Spleen (tissue), 11 donors: ENCODE data around the gene ITSN1. TPM values are rescaled to one million over a fixed set of nuclear protein-coding genes. Genes with fewer than 3 reads are reported as not detected.

Experiments used
- DNase-seq: peaks from one replicate; pipeline ENCODE4 v3.0.0-alpha.2; 2020
- H3K27ac ChIP-seq, 8 donors: fragments of 200-600 bp; sonication (generic) in 7 of 8; 1 replicate in 4 of 8; 2 replicates in 4 of 8; pipeline versions ENCODE4 v1.5.0 to v1.8.0; 2016 to 2021; ENCODE audit warnings: inconsistent platforms in 4 of 8, mild to moderate bottlenecking in 4 of 8, moderate library complexity in 1 of 8
- H3K27me3 ChIP-seq, 7 donors: fragments of 200-600 bp; sonication (generic) in 6 of 7; replicated peaks in 1 of 7; 1 replicate in 4 of 7; 2 replicates in 3 of 7; pipeline versions ENCODE4 v1.5.0 to v1.8.0; 2016 to 2021; ENCODE audit warnings: inconsistent platforms in 3 of 7, mild to moderate bottlenecking in 1 of 7
- H3K36me3 ChIP-seq, 6 donors: fragments of 200-600 bp; sonication (generic) in 5 of 6; 1 replicate in 4 of 6; 2 replicates in 2 of 6; pipeline versions ENCODE4 v1.5.0 to v1.8.0; 2016 to 2021; ENCODE audit warnings: inconsistent platforms in 2 of 6
- H3K4me1 ChIP-seq, 6 donors: fragments of 200-600 bp; sonication (generic) in 5 of 6; 1 replicate in 3 of 6; 2 replicates in 3 of 6; pipeline versions ENCODE4 v1.5.0 to v1.8.0; 2016 to 2021; ENCODE audit warnings: inconsistent platforms in 3 of 6
- H3K4me3 ChIP-seq, 8 donors: fragments of 200-600 bp; sonication (generic) in 7 of 8; 1 replicate in 4 of 8; 2 replicates in 4 of 8; pipeline versions ENCODE4 v1.5.0 to v1.8.0; 2016 to 2021; ENCODE audit warnings: inconsistent platforms in 4 of 8, mild to moderate bottlenecking in 4 of 8, moderate library complexity in 2 of 8
- H3K9me3 ChIP-seq, 8 donors: fragments of 200-600 bp; sonication (generic) in 7 of 8; 1 replicate in 4 of 8; 2 replicates in 4 of 8; pipeline versions ENCODE4 v1.5.0 to v1.8.0; 2016 to 2021; ENCODE audit warnings: inconsistent platforms in 4 of 8
- CTCF ChIP-seq, 11 experiments: fragments of 200-600 bp in 7 of 11; fragments of 450-650 bp in 4 of 11; sonication (generic) in 4 of 11; IDR thresholded peaks in 8 of 11; conservative IDR thresholded peaks in 3 of 11; 1 replicate in 7 of 11; 2 replicates in 4 of 11; pipeline versions ENCODE4 v1.4.0 to v1.8.0; 2016 to 2021; ENCODE audit warnings: antibody characterized with exemption in 11 of 11, inconsistent platforms in 4 of 11, mild to moderate bottlenecking in 1 of 11
- POLR2A ChIP-seq, 3 donors: fragments of 450-650 bp; IDR thresholded peaks; one replicate each; pipeline ENCODE4 v1.5.1; 2017; ENCODE audit warnings: antibody characterized with exemption in 3 of 3, mild to moderate bottlenecking in 1 of 3
- POLR2AphosphoS5 ChIP-seq, 3 donors: sonication (generic); formaldehyde crosslinking; IDR thresholded peaks; one replicate each; pipeline ENCODE4 v1.5.1; 2017; ENCODE audit warnings: antibody characterized with exemption in 3 of 3
- WGBS, 5 donors: extraction: QIAGEN DNeasy Blood & Tissue Kit in 3 of 5; methylation state at CpG; one replicate each; pipeline versions ENCODE4 v1.1.5 to v1.1.7; 2013 to 2018; 5-methylcytosine and 5-hydroxymethylcytosine counted together
- intact Hi-C: fragments of 100-400 bp; cut with DNase I; formaldehyde crosslinking; loops from one replicate; pipeline ENCODE4 v1.15.0; 2023; ENCODE audit warnings: low total_unique reads
- polyA plus RNA-seq, 3 donors: library from polyadenylated mRNA; stranded (reverse); fragments of 200-250 nt; gene quantifications; one replicate each; pipeline ENCODE4 v1.2.1, GENCODE V29; 2013
- total RNA-seq, 7 donors: library from RNA; depleted of rRNA in 3 of 7; stranded (reverse); fragments of >200 nt in 3 of 7; fragmentation: NEBNext Ultra II Directional in 4 of 7; extraction: Animal tissue kit (Norgen Biotek cat#: 25700) in 4 of 7; gene quantifications; one replicate each; pipeline versions ENCODE4 v1.1.0 to v1.2.1, GENCODE V29; 2016 to 2021
- donor health status: healthy with polysubstance abuse.
- donor health status: DM: no; HTN: no; CAD: no; lungs with moderate emphysema.
- donor health status: DM: no; HTN: no; CAD: no.
- donor health status: Bipolar disorder and iron deficiency.
- donor health status: healthy.
- donor health status: DM: no; HTN: no; CAD: no.
- donor health status: DM: yes; HTN: yes; CAD: no.

ITSN1 gene
- total and polyA plus RNA-seq, 10 donors: 4.1 to 89.0 (median 42.6) TPM

GRCh38 chr21:33691945-33692603 is 49.8 kb downstream of the ITSN1 start:
- no peak for DNase-seq
- TF ChIP-seq POLR2AphosphoS5 (IDR thresholded peaks at IDR 0.05) (no peak), CTCF (IDR thresholded peaks at IDR 0.05 in 8 of 11, conservative IDR thresholded peaks at IDR 0.05 in 3 of 11) (no peak)
- Histone ChIP-seq H3K36me3 (no peaks in the 10 kb centered on the region), H3K27ac (no peak overlapping the region), H3K4me3 (no peak overlapping the region), H3K27me3 (no peaks in the 10 kb centered on the region), H3K9me3 (no peaks in the 10 kb centered on the region), H3K4me1 (peaks cover 0 to 8% (median 0%) of the 10 kb centered on the region in 6 donors)
- intact Hi-C loops: no loop called here
- 92 to 96% (median 94%) methylated on average over 6 of the region's 6 CpGs for WGBS, 5 donors

GRCh38 chr21:33695813-33696212 is 53.5 kb downstream of the ITSN1 start:
- no peaks in the 10 kb centered on the region for H3K9me3 ChIP-seq
- H3K4me1 ChIP-seq: peaks cover 0 to 22% (median 7%) of the 10 kb centered on the region in 6 donors
- WGBS, 5 donors: 79 to 93% (median 81%) methylated on average over 2 of the region's 2 CpGs
- DNase-seq: no peak
- intact Hi-C loops: no loop called here
- H3K4me3 ChIP-seq: no peak overlapping the region
- no peaks in the 10 kb centered on the region for H3K27me3 ChIP-seq
- H3K27ac ChIP-seq: no peak overlapping the region
- H3K36me3 ChIP-seq: no peaks in the 10 kb centered on the region
- TF ChIP-seq POLR2AphosphoS5 (IDR thresholded peaks at IDR 0.05): no peak
- no peak for TF ChIP-seq CTCF (IDR thresholded peaks at IDR 0.05 in 8 of 11, conservative IDR thresholded peaks at IDR 0.05 in 3 of 11)
- no peak for TF ChIP-seq POLR2A (IDR thresholded peaks at IDR 0.05)

- Histone ChIP-seq H3K27ac (no peak overlapping the region), H3K4me1 (peaks cover 0 to 20% (median 7%) of the 10 kb centered on the region in 6 donors), H3K36me3 (no peaks in the 10 kb centered on the region), H3K4me3 (no peak overlapping the region), H3K9me3 (no peaks in the 10 kb centered on the region), H3K27me3 (no peaks in the 10 kb centered on the region)
- no peak for DNase-seq
- TF ChIP-seq POLR2A (IDR thresholded peaks at IDR 0.05) (no peak), POLR2AphosphoS5 (IDR thresholded peaks at IDR 0.05) (no peak), CTCF (IDR thresholded peaks at IDR 0.05 in 8 of 11, conservative IDR thresholded peaks at IDR 0.05 in 3 of 11) (no peak)
- intact Hi-C loops: no loop called here
- 86 to 94% (median 92%) methylated on average over 5 of the region's 5 CpGs for WGBS, 5 donors
Observed at GRCh38 chr21:33696465-33696864, 54.2 kb downstream of the ITSN1 start.

GRCh38 chr21:33698087-33698860 is 56.0 kb downstream of the ITSN1 start:
- peaks cover 0 to 22% (median 7%) of the 10 kb centered on the region in 6 donors for H3K4me1 ChIP-seq
- no peaks in the 10 kb centered on the region for H3K27me3 ChIP-seq
- TF ChIP-seq POLR2AphosphoS5 (IDR thresholded peaks at IDR 0.05): no peak
- no peak for TF ChIP-seq POLR2A (IDR thresholded peaks at IDR 0.05)
- TF ChIP-seq CTCF (IDR thresholded peaks at IDR 0.05 in 8 of 11, conservative IDR thresholded peaks at IDR 0.05 in 3 of 11): no peak
- intact Hi-C loops: no loop called here
- 84 to 92% (median 86%) methylated on average over 3 of the region's 3 CpGs for WGBS, 5 donors
- no peaks in the 10 kb centered on the region for H3K9me3 ChIP-seq
- no peak overlapping the region for H3K4me3 ChIP-seq
- H3K36me3 ChIP-seq: no peaks in the 10 kb centered on the region
- no peak for DNase-seq
- H3K27ac ChIP-seq: no peak overlapping the region
